Activated CD8-positive, alpha-beta T cell treated with anti-CD3 and anti-CD28 coated beads, Interleukin-2, amount 10 ng/mL, durations not matched to agents 7 days and 5 days (primary cell): Measurements from ENCODE around the gene ZCCHC9. TPM values are rescaled to one million over a fixed set of nuclear protein-coding genes. Genes with fewer than 3 reads are reported as not detected.
"Not testable (repeated sequence)": the region's sequence is repeated elsewhere in the genome, so short reads cannot be mapped to it uniquely, and the experiment has no call there.

Experiments used
- ATAC-seq: fragments of 150-1000 bp; cut with Tn5 transposase; one replicate; pipeline ENCODE4 v1.10.0; 2021; ENCODE audit warnings: moderate library complexity
- CTCF ChIA-PET: fragments of 350-600 bp; sonication (Branson Sonifier 250); formaldehyde crosslinking; loops from one replicate; lab custom pipeline; 2021; ENCODE audit warnings: antibody characterized with exemption; lab: Charles Lee
- POLR2A ChIA-PET: fragments of 350-600 bp; sonication (Branson Sonifier 250); formaldehyde crosslinking; loops from one replicate; lab custom pipeline; 2021; ENCODE audit warnings: antibody characterized with exemption; lab: Charles Lee
- DNase-seq: peaks from one replicate; pipeline ENCODE4 v3.0.0-alpha.2; 2020
- H3K27ac Mint-ChIP-seq: one replicate; pipeline ENCODE4 v1.8.0; 2021; ENCODE audit warnings: mild to moderate bottlenecking, mixed read lengths
- H3K27me3 Mint-ChIP-seq: one replicate; pipeline ENCODE4 v1.8.0; 2021; ENCODE audit warnings: low read depth, mixed read lengths
- H3K36me3 Mint-ChIP-seq: one replicate; pipeline ENCODE4 v1.8.0; 2021; ENCODE audit warnings: low read depth, mixed read lengths
- H3K4me1 Mint-ChIP-seq: one replicate; pipeline ENCODE4 v1.8.0; 2021; ENCODE audit warnings: low read depth, mixed read lengths
- H3K4me3 Mint-ChIP-seq: one replicate; pipeline ENCODE4 v1.8.0; 2021; ENCODE audit warnings: mild to moderate bottlenecking, mixed read lengths
- H3K9me3 Mint-ChIP-seq: one replicate; pipeline ENCODE4 v1.8.0; 2022; ENCODE audit warnings: mixed read lengths; ENCODE audit not compliant: insufficient read depth
- total RNA-seq, 2 experiments: library from RNA; stranded (reverse); gene quantifications; one replicate each; pipeline ENCODE4 v1.2.3, GENCODE V29; 2021

Gene ZCCHC9
- total RNA-seq: 10 to 100 TPM; 29.9 to 33.2 TPM

DNA sequence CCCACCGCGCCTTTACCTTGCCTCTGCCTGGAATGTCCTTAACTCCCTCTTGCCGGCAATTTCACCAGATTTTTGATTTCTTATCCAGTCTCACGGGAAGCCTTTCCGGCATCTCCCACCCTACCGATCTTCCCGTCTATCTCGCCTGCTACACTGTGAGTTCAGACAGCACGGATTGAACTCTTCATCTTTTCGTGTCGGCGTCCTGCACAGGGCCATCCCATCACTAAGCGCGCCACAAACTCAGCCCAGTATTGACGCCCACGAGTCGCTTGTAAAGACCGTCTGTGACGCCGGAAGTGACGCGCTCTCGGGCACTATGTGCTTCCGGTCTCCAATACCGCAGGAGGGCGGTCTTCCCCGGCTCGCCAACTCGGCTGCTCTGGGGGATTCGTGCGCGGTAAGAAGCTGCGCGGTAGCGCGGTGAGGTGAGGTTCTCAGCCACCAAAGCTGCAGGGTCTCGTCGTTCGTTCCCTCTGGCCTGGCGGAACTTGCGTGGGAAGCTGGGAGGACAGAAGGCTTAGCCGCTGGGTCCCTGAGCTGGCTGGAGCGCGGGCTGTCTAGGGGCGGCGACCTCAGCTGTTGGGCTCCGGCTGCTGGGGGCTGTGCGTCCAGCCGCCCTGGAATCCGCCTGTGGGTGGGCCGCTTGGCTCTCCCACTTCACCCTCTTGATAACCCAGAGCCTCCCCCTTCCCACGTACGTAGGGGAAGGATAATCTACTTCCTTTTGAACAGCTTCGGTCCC, at the start of gene ZCCHC9:
Gene ZCCHC9 (plus strand): TSS at position 317 of the 745 bp plus-strand sequence. CDS start 3,171 bp downstream, outside the sequence.
- DNase-seq (peak; percentile 96), ATAC-seq (peak; percentile 97)
- Mint-ChIP-seq H3K4me3 (peak within 1 kb of the TSS; percentile 89), H3K36me3 (peaks cover 26% of the 10 kb centered on the region), H3K27ac (peak within 1 kb of the TSS; percentile 96), H3K4me1 (peaks cover 33% of the 10 kb centered on the region), H3K27me3 (no peaks in the 10 kb centered on the region), H3K9me3 (no peaks in the 10 kb centered on the region)
- ChIA-PET POLR2A (interaction anchor here (0.6 to 1.5 kb wide), 9 partner anchors 8 to 977 kb away, joined by 3 to 7 read pairs (median 3); partner anchors contain the start of genes ATG10 and RPS23), CTCF (interaction anchor here (0.8 to 2.6 kb wide), 5 partner anchors 9 to 193 kb away, joined by 3 to 11 read pairs (median 7); partner anchors contain the start of gene CKMT2)

GRCh38 chr5:81251922-81252321, 49.5 kb upstream of the ZCCHC9 start:
- POLR2A ChIA-PET: no interaction called here
- DNase-seq (no peak), ATAC-seq (no peak)
- Mint-ChIP-seq H3K36me3 (no peaks in the 10 kb centered on the region), H3K4me3 (no peak overlapping the region), H3K9me3 (no peaks in the 10 kb centered on the region), H3K27me3 (no peaks in the 10 kb centered on the region), H3K27ac (no peak overlapping the region), H3K4me1 (no peaks in the 10 kb centered on the region)
- CTCF ChIA-PET: no interaction called here

DNA sequence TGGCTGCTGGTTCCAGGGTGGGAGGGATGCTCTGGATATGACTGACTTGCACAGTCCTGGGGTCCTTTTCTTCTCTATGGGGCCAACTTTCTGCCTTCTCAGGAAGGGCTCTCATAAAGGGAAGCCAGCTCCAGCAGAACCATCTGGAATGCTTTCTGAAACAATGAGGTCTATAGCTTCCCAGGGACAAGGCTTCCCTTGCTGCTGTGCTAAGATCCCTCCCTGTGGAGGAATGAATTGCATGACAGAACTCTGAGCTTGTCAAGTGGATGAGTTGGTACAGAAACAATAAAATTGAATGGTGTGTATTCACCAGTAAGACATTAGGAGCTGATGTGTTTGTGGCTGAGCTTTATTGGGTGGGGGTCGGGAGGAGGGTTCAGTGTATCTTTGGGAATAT, 48.5 kb upstream of the ZCCHC9 start:
- ATAC-seq: no peak
- no peak overlapping the region for H3K27ac Mint-ChIP-seq
- H3K4me3 Mint-ChIP-seq: no peak overlapping the region
- no peaks in the 10 kb centered on the region for H3K27me3 Mint-ChIP-seq
- ChIA-PET CTCF (interaction anchor here (1.1 kb wide), 1 partner anchor 47 kb away, joined by 3 read pairs; no protein-coding TSS in a partner anchor), POLR2A (interaction anchor here (0.9 kb wide), 1 partner anchor 12 kb away, joined by 3 read pairs; no protein-coding TSS in a partner anchor)
- no peaks in the 10 kb centered on the region for H3K9me3 Mint-ChIP-seq
- peaks cover 3% of the 10 kb centered on the region for H3K36me3 Mint-ChIP-seq
- no peak for DNase-seq
- no peaks in the 10 kb centered on the region for H3K4me1 Mint-ChIP-seq

DNA sequence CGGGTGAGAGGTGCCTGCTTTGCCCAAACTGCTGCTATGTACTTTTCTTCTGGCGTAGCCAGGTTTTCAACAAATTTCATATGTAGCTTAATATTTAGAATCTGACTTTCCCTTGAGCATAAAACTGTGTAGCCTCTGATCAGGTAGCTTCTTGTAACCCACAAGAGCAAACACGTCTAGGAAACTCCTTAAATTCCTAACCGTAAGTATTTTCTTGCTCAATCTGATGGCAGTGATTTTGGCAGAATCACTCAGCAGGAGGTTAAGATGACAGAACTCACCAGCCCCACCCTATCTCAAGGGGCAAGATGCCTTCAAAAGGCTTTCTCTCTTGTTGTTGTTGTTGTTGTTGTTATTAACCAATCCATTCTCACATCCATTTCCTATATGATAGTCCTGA, 47.5 kb upstream of the ZCCHC9 start:
- ChIA-PET POLR2A (no interaction called here), CTCF (interaction anchor here (1.1 kb wide), 1 partner anchor 46 kb away, joined by 3 read pairs; no protein-coding TSS in a partner anchor)
- DNase-seq (no peak), ATAC-seq (no peak)
- Mint-ChIP-seq H3K27ac (no peak overlapping the region), H3K27me3 (no peaks in the 10 kb centered on the region), H3K4me3 (no peak overlapping the region), H3K4me1 (no peaks in the 10 kb centered on the region), H3K36me3 (peaks cover 6% of the 10 kb centered on the region), H3K9me3 (no peaks in the 10 kb centered on the region)

- POLR2A ChIA-PET: no interaction called here
- H3K4me1 Mint-ChIP-seq: no peaks in the 10 kb centered on the region
- no peak overlapping the region for H3K4me3 Mint-ChIP-seq
- peaks cover 5% of the 10 kb centered on the region for H3K9me3 Mint-ChIP-seq
- CTCF ChIA-PET: no interaction called here
- DNase-seq: no peak
- H3K36me3 Mint-ChIP-seq: peaks cover 13% of the 10 kb centered on the region
- no peak for ATAC-seq
- H3K27ac Mint-ChIP-seq: no peak overlapping the region
- H3K27me3 Mint-ChIP-seq: no peaks in the 10 kb centered on the region
Observed at GRCh38 chr5:81254886-81255559, 46.4 kb upstream of the ZCCHC9 start.

DNA sequence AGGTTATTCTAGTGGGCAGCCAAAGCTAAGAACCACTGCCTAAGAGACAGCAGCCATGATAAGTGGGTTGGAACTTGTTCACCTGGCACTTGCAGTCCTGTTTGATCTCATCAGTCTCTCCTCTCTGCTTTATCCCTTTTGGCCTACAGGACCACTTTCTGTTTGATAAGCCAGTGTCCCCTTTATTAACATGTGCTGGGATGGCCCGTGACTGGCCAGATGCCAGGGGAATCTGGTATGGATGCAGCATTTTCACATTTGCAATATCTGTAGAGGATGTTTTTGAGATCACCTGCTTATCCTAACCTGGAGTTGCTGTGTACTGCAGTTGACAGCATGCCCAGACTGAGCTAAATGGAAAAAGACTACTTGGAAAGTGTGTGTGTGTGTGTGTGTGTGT, 44.6 kb upstream of the ZCCHC9 start:
- Mint-ChIP-seq H3K27me3 (no peaks in the 10 kb centered on the region), H3K4me1 (no peaks in the 10 kb centered on the region), H3K27ac (no peak overlapping the region), H3K36me3 (peaks cover 24% of the 10 kb centered on the region), H3K4me3 (no peak overlapping the region), H3K9me3 (peaks cover 14% of the 10 kb centered on the region)
- POLR2A ChIA-PET: no interaction called here
- ATAC-seq (no peak), DNase-seq (no peak)
- CTCF ChIA-PET: no interaction called here

DNA sequence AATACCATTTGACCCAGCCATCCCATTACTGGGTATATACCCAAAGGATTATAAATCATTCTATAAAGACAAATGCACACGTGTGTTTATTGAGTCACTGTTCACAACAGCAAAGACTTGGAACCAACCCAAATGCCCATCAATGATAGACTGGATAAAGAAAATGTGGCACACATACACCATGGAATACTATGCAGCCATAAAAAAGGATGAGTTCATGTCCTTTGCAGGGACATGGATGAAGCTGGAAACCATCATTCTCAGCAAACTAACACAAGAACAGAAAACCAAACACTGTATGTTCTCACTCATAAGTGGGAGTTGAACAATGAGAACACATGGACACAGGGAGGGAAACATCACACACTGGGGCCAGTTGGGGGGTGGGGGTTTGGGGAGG, 38.6 kb upstream of the ZCCHC9 start:
- ATAC-seq, CTCF ChIA-PET, H3K27ac Mint-ChIP-seq, H3K4me3 Mint-ChIP-seq, H3K27me3 Mint-ChIP-seq, POLR2A ChIA-PET, DNase-seq, H3K4me1 Mint-ChIP-seq: not testable (repeated sequence)
- Mint-ChIP-seq H3K36me3 (peaks cover 27% of the 10 kb centered on the region), H3K9me3 (peaks cover 19% of the 10 kb centered on the region)

DNA sequence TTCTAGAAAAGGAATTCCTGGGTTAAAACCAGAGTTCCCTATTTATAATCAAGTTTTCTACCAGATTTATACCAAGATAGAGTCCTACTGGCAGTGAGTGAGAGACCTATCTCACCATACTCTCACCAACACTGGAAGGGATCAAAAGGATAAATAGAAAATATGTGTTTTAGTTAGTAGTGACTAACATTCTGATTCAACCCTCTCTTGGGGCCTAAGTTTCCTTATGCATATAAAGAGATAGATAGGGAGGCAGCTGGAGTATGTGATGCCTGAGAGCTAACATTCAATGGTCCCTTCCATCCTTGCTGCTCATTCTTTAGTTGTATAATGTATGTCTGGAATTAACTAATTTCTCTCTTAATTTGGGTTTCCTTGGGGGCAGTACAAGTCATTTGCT, 36.3 kb upstream of the ZCCHC9 start:
- DNase-seq: no peak
- POLR2A ChIA-PET: no interaction called here
- Mint-ChIP-seq H3K36me3 (peaks cover 16% of the 10 kb centered on the region), H3K27ac (no peak overlapping the region), H3K27me3 (no peaks in the 10 kb centered on the region), H3K9me3 (peaks cover 13% of the 10 kb centered on the region), H3K4me1 (peaks cover 4% of the 10 kb centered on the region), H3K4me3 (no peak overlapping the region)
- CTCF ChIA-PET: no interaction called here
- no peak for ATAC-seq

DNA sequence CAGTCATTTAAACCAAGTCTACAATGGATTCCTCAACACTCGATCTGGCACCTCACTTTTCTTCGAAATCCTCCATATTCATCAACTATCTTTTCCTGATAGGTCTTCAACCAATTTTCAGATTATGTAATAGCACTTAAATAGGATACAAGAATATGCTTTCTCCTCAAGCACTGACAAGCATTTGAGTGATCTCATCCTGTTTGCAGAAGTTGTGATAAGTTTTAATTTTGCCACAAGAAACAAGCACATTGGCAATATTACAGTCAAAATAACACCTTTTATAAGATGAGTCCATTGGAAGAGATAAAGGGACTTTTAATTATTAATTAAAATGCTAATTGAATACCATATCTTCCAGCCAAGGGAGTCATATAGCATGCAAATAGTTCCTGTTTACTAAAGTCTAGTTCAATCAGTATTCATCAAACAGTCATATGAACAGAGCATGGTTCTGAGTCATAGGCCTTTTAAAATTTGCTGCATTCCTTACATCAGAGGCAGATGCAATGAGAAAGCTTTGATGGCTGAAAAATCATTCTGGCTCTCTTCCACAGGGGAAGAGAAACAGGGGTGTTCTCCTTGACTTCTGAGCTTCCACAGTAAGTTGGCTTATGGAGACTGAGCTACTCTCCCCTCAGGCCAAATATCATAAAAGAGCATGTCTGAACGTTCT, 32.7 kb upstream of the ZCCHC9 start:
- DNase-seq (no peak), ATAC-seq (no peak)
- Mint-ChIP-seq H3K4me3 (no peak overlapping the region), H3K4me1 (peaks cover 10% of the 10 kb centered on the region), H3K27ac (no peak overlapping the region), H3K27me3 (no peaks in the 10 kb centered on the region), H3K9me3 (peaks cover 13% of the 10 kb centered on the region), H3K36me3 (peaks cover 11% of the 10 kb centered on the region)
- ChIA-PET POLR2A (no interaction called here), CTCF (interaction anchor here (0.9 to 1.3 kb wide), 2 partner anchors 31 kb away, joined by 5 read pairs; no protein-coding TSS in a partner anchor)

DNA sequence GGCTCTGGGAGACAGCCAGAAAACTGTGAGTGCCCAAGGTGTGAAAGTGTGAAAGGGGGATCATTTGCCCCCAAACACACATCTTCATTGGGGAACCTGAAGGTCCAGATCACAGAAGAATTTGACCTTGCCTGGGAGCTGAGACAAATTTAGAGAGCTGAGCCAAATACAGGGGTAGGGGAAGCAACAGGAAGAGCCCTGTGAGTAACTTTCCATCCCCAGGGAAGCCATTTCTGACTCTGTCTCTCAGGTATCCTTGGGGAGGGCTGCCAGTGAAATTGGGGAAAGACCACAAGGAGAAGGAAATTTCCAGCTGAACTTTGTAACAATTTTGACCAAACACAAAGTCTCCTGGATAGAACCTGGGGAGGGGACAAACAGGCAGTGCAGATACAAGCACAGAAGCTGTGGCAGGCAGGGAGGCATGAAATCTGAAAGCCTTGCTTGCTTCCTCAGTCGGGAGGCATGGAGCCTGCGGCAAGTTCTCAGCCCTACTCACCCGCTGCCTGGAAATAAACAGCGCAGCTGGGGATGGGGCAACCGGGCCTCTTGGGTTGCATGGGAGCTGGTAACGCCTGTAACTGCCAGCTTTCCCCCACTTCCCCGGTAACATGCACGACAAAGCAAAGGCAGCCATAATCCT, 31.5 kb upstream of the ZCCHC9 start:
- Mint-ChIP-seq H3K36me3 (peaks cover 14% of the 10 kb centered on the region), H3K4me3 (no peak overlapping the region), H3K9me3 (peaks cover 19% of the 10 kb centered on the region), H3K4me1 (peaks cover 10% of the 10 kb centered on the region), H3K27ac (no peak overlapping the region), H3K27me3 (no peaks in the 10 kb centered on the region)
- ChIA-PET POLR2A (no interaction called here), CTCF (interaction anchor here (0.9 kb wide), 1 partner anchor 30 kb away, joined by 5 read pairs; no protein-coding TSS in a partner anchor)
- ATAC-seq (no peak), DNase-seq (no peak)

DNA sequence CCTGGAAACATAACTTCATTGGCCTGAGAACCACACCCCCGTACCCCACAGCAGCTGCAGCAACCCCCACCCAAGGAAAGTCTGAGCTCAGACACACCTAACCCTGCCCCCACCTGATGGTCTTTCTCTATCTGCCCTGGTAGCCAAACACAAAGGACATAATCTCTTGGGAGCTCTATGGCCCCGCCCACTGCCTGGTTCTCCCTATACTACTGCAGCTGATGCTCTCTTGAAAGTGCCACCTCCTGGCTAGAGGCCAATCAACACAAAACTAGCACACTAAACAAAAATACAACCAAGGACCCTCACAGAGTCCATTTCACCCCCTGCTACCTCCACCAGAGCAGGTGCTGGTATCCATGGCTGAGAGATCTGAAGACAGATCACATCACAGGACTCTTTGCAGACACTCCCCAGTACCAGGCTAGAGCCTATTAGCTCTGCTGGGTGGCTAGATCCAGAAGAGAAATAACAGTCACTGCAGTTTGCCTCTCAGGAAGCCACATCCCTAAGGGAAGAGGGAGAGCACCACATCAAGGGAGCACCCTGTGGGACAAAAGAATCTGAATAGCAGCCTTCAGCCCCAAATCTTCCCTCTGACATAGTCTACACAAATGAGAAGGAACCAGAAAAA, 30.9 kb upstream of the ZCCHC9 start:
- peaks cover 15% of the 10 kb centered on the region for H3K36me3 Mint-ChIP-seq
- H3K27ac Mint-ChIP-seq, ATAC-seq: not testable (repeated sequence)

More for the DNA sequence above, 30.9 kb upstream of the ZCCHC9 start:
- H3K4me1 Mint-ChIP-seq, CTCF ChIA-PET, POLR2A ChIA-PET, H3K27me3 Mint-ChIP-seq, DNase-seq, H3K4me3 Mint-ChIP-seq: not testable (repeated sequence)
- peaks cover 19% of the 10 kb centered on the region for H3K9me3 Mint-ChIP-seq
